GM23248 (cell line): ENCODE data around the gene SMC4.

Experiments used
- EZH2 ChIP-seq: fragments of 200-600 bp; sonication (generic); IDR thresholded peaks from 2 replicates; pipeline ENCODE4 v1.6.1; 2018; ENCODE audit warnings: antibody characterized with exemption, mild to moderate bottlenecking; ENCODE audit not compliant: insufficient read depth, poor library complexity, severe bottlenecking
- EZH2phosphoT487 ChIP-seq: fragments of 200-600 bp; sonication (generic); IDR thresholded peaks from 2 replicates; pipeline ENCODE4 v1.6.1; 2018; ENCODE audit warnings: antibody characterized with exemption, moderate library complexity, mild to moderate bottlenecking, low read depth; ENCODE audit not compliant: insufficient read depth

DNA sequence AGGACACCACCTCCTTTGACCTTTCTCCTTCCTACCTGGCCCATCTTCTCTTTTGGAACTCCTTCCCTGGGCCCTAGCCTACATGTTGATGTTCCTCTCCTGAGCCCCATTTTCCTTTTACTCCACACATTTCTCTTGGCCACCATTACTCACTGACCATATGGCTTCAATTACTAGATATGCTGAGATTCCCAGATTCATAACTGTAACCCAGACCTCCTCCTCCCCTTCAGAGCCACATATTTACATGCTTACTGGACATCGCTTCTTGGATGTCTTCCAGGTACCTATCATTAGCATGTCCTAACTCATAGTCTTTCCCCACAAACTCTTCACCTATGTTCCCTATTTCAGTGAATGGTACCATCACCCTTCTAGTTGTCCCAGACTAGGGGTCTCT, 74.5 kb downstream of the SMC4 start:
- no peak for TF ChIP-seq EZH2
- no peak for TF ChIP-seq EZH2phosphoT487
